GM12874 (cell line): ENCODE measurements around the gene ARL6IP5.

Source experiments
- CTCF ChIP-seq: IDR thresholded peaks from 2 replicates; pipeline ENCODE4 v1.5.1; 2011; ENCODE audit warnings: low read depth, mild to moderate bottlenecking, control low read depth, low read length, moderate library complexity; ENCODE audit not compliant: insufficient read depth

The ARL6IP5 gene

GRCh38 chr3:69142797-69143454 is 58.2 kb downstream of the ARL6IP5 start:
- TF ChIP-seq CTCF: no peak

- no peak for TF ChIP-seq CTCF
These were observed 58.9 kb downstream of the ARL6IP5 start for GRCh38 chr3:69143612-69144011.

- TF ChIP-seq CTCF: no peak
These were observed 60.0 kb downstream of the ARL6IP5 start for GRCh38 chr3:69144631-69145245.

- no peak for TF ChIP-seq CTCF
These were observed 61.0 kb downstream of the ARL6IP5 start for GRCh38 chr3:69145688-69146087.

GRCh38 chr3:69149586-69149985 is 64.8 kb downstream of the ARL6IP5 start:
- no peak for TF ChIP-seq CTCF
